ENCODE data around the gene GALNT17. TPM values are rescaled to one million over a fixed set of nuclear protein-coding genes. Genes with fewer than 3 reads are reported as not detected.

The GALNT17 gene
- total RNA-seq, 1 experiment from 2014 or later: not detected

DNA sequence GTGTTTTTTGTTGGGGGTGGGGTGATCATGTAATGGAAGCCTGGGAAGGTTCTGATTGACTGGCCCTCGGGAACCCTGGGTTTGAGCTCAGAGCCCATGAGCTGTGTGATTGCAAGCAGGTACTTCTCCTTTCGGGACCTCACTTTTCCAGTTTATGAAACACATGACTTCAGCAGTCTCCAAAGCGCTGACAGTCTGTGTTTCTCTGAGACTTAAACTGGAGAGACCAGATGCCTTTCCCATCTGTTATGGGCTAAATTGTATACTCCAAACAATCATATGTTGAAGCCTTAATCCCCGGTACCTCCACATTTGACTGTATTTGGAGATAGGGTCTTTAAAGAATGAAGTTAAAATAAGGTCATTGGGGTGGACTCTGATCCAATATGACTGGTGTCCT, 493.6 kb downstream of the GALNT17 start:
- no peak for DNase-seq (ENCODE audit: low read depth, low spot score)
- Histone ChIP-seq H3K27me3 (ENCODE audit: control insufficient read depth, insufficient read depth, low read length) (no peaks in the 10 kb centered on the region), H3K4me3 (ENCODE audit: low read depth in 2 of 2, low read length in 2 of 2) (no peak overlapping the region), H3K36me3 (ENCODE audit: control insufficient read depth, insufficient read depth, low read length) (no peaks in the 10 kb centered on the region), H3K4me1 (ENCODE audit: control insufficient read depth, insufficient read depth, low read length) (no peaks in the 10 kb centered on the region), H3K27ac (ENCODE audit: low read length) (no peak overlapping the region), H3K9me3 (ENCODE audit: control insufficient read depth, insufficient read depth, low read depth, low read length) (no peaks in the 10 kb centered on the region)
- intact Hi-C loops (cut with micrococcal nuclease; ENCODE audit: unreplicated experiment): no loop called here
- no peak for ATAC-seq
- POLR2A ChIA-PET: no interaction called here
- no TSS peak for BruUV-seq (replicated peaks)
- no peak for TF ChIP-seq SIN3A (IDR thresholded peaks at IDR 0.05; ENCODE audit: borderline replicate concordance, insufficient read depth, low read depth, low read length)
- TF ChIP-seq, protein P1, sequence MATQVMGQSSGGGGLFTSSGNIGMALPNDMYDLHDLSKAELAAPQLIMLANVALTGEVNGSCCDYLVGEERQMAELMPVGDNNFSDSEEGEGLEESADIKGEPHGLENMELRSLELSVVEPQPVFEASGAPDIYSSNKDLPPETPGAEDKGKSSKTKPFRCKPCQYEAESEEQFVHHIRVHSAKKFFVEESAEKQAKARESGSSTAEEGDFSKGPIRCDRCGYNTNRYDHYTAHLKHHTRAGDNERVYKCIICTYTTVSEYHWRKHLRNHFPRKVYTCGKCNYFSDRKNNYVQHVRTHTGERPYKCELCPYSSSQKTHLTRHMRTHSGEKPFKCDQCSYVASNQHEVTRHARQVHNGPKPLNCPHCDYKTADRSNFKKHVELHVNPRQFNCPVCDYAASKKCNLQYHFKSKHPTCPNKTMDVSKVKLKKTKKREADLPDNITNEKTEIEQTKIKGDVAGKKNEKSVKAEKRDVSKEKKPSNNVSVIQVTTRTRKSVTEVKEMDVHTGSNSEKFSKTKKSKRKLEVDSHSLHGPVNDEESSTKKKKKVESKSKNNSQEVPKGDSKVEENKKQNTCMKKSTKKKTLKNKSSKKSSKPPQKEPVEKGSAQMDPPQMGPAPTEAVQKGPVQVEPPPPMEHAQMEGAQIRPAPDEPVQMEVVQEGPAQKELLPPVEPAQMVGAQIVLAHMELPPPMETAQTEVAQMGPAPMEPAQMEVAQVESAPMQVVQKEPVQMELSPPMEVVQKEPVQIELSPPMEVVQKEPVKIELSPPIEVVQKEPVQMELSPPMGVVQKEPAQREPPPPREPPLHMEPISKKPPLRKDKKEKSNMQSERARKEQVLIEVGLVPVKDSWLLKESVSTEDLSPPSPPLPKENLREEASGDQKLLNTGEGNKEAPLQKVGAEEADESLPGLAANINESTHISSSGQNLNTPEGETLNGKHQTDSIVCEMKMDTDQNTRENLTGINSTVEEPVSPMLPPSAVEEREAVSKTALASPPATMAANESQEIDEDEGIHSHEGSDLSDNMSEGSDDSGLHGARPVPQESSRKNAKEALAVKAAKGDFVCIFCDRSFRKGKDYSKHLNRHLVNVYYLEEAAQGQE (IDR thresholded peaks at IDR 0.05; ENCODE audit: insufficient read depth in 1 of 2, low read depth in 2 of 2, low read length in 1 of 2): no peak
- no peak for TF ChIP-seq TCF7L2 (IDR thresholded peaks at IDR 0.05; ENCODE audit: low read depth, low read length)
- CTCF ChIA-PET: no interaction called here
- in situ Hi-C loops (cut with HindIII; ENCODE audit: low pct_unique_long_range_greater_than_20kb, low sequenced_read_pairs): no loop called here

DNA sequence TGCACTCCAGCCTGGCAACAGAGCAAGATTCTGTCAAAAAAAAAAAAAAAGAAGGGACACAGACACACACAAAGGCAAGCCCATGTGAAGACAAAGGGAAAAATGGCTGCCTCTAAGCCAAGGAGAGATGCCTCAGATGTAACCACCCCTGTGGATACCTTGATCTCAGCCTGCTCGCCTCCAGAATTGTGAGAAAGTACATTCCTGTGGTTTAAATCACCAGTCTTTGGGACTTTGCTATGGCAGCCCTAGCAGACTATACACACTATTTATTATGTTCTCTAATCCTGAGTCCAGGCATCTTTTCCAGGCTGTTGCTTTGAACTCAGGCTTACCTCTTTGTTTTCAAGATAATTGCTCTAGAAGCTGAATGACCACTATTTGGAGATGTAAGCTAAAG, 494.3 kb downstream of the GALNT17 start:
- POLR2A ChIA-PET: no interaction called here
- Histone ChIP-seq H3K4me1 (ENCODE audit: control insufficient read depth, insufficient read depth, low read length) (no peaks in the 10 kb centered on the region), H3K36me3 (ENCODE audit: control insufficient read depth, insufficient read depth, low read length) (no peaks in the 10 kb centered on the region), H3K27ac (ENCODE audit: low read length) (no peak overlapping the region), H3K9me3 (ENCODE audit: control insufficient read depth, insufficient read depth, low read depth, low read length) (no peaks in the 10 kb centered on the region), H3K4me3 (ENCODE audit: low read depth in 2 of 2, low read length in 2 of 2) (no peak overlapping the region), H3K27me3 (ENCODE audit: control insufficient read depth, insufficient read depth, low read length) (no peaks in the 10 kb centered on the region)
- BruUV-seq (replicated peaks): no TSS peak
- in situ Hi-C loops (cut with HindIII; ENCODE audit: low pct_unique_long_range_greater_than_20kb, low sequenced_read_pairs) (no loop called here), intact Hi-C loops (cut with micrococcal nuclease; ENCODE audit: unreplicated experiment) (no loop called here)
- CTCF ChIA-PET: no interaction called here
- ATAC-seq: no peak
- no peak for DNase-seq (ENCODE audit: low read depth, low spot score)
- TF ChIP-seq POLR2AphosphoS5 (IDR thresholded peaks at IDR 0.05; ENCODE audit: low read depth, low read length) (no peak), TCF7L2 (IDR thresholded peaks at IDR 0.05; ENCODE audit: low read depth, low read length) (no peak), SIN3A (IDR thresholded peaks at IDR 0.05; ENCODE audit: borderline replicate concordance, insufficient read depth, low read depth, low read length) (no peak)
- TF ChIP-seq, protein P1 (IDR thresholded peaks at IDR 0.05; ENCODE audit: insufficient read depth in 1 of 2, low read depth in 2 of 2, low read length in 1 of 2): no peak
- TF ChIP-seq, protein P2, sequence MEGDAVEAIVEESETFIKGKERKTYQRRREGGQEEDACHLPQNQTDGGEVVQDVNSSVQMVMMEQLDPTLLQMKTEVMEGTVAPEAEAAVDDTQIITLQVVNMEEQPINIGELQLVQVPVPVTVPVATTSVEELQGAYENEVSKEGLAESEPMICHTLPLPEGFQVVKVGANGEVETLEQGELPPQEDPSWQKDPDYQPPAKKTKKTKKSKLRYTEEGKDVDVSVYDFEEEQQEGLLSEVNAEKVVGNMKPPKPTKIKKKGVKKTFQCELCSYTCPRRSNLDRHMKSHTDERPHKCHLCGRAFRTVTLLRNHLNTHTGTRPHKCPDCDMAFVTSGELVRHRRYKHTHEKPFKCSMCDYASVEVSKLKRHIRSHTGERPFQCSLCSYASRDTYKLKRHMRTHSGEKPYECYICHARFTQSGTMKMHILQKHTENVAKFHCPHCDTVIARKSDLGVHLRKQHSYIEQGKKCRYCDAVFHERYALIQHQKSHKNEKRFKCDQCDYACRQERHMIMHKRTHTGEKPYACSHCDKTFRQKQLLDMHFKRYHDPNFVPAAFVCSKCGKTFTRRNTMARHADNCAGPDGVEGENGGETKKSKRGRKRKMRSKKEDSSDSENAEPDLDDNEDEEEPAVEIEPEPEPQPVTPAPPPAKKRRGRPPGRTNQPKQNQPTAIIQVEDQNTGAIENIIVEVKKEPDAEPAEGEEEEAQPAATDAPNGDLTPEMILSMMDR (IDR thresholded peaks at IDR 0.05): no peak
